Kidney tubule cell (primary cell): ENCODE data around the gene FNDC8.
A peak's percentile ranks its signal among the peaks of the same experiment; 100 is the strongest.
"Not testable (repeated sequence)": the region's sequence is repeated elsewhere in the genome, so short reads cannot be mapped to it uniquely, and the experiment has no call there.

Source experiments
- DNase-seq: peaks from one replicate; pipeline ENCODE4 v3.0.0-alpha.2; 2018; ENCODE audit warnings: low spot score

FNDC8 gene

DNA sequence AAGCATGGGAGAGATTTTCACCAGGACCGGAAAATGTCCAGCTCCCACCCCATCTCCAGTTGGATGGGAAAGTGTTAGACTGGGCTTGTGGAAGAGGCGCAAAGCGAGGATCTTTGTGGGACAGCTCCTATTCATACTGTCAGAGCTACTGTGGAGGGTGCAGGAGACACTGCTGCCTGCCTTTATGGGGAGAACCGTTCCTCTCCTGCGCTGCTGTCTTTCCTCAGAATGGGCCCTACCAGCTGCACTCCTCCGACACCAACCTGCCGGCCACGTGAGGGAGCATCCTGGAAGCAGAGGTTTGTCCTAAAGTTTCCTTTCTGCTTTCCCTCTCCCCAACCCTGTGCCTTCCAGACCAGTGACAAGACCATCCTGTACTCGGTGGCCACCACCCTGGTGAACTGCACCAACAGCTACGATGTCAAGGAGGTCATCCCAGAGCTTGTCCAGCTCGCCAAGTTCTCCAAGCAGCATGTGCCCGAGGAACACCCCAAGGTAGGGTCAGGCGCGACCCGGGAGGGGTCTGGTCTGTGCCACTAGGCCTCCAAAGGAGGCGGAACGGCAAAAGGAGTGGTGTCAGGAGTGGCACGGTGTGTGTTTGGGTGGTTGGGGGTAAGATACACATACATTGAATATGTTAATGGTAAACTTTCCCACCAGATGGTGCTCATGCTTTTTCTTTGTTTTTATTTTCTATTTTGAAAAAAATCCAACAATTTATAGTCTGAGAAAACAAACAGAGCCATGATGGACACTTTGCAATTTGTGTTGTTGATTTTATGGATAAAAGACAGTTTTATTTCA lies 49.8 kb downstream of the FNDC8 start:
- DNase-seq: peak; percentile 13

DNA sequence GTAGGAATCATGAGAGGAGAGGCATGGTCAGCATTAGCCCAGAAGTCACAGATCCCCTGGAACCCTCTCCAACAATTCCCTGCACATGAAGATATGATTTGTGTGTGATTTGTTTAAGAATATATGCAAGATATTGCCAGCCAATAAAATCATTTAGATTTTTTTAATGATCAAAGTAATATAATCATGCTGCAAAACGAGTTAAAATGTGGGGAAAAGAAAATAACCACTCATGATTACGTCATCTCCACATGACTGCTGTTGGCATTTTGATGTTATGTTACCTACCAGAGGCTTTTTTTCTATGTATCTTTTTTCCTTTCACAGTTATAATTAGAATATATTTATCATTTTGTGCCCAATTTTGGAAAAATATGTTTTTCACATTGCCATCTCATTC lies 50.4 kb downstream of the FNDC8 start:
- DNase-seq: no peak

- DNase-seq: not testable (repeated sequence)
Observed at GRCh38 chr17:35172321-35172720, 50.9 kb downstream of the FNDC8 start.

DNA sequence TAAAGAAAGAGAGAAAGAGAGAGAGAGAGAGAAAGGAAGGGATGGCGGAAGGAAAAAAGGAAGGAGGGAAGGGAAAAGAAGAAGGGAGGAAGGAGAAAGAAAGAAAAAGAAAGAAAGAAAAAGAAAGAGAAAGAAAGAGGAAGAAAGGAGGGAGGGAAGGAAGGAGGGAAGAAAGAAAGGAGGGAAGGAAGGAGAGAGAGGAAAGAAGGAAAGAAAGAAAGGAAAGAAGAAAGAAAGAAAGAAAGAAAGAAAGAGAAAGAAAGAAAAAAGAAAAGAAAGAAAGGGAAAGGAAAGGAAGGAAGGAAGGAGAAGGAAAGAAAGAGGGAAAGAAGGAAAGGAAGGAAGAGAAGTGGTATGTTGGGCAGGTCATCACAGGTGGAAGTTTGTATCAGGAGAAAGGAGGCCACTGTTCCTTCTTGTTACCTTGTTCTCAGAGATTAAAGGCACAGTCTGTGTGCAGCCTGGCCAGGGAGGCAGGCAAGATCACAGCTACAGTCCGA lies 53.5 kb downstream of the FNDC8 start:
- no peak for DNase-seq

- no peak for DNase-seq
Observed at GRCh38 chr17:35175638-35176415, 54.4 kb downstream of the FNDC8 start.

DNA sequence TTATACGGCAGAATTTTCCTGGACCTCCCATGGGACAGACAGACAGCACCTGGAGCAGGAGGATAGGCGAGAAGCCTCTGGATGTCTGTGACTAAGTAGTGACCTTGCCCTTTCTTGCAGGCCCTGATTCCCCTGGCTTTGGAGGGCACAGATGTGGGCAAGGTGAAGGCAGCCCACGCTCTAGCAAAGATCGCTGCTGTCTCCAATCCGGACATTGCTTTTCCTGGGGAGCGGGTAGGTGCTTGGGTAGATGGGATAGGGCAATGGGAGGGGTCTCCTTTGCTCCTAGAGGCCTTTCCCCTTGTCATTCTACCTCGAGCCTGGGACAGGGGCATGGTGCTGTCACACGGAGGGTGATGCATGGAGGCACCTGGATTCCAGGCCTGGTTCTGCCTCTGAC lies 55.5 kb downstream of the FNDC8 start:
- no peak for DNase-seq

DNA sequence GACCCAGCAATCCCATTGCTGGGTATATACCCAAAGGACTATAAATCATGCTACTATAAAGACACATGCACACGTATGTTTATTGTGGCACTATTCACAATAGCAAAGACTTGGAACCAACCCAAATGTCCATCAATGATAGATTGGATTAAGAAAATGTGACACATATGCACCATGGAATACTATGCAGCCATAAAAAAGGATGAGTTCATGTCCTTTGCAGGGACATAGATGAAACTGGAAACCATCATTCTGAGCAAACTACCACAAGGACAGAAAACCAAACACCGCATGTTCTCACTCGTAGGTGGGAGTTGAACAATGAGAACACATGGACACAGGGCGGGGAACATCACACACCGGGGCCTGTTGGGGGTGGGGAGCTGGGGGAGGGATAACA lies 58.0 kb downstream of the FNDC8 start:
- DNase-seq: not testable (repeated sequence)
